ENCODE data around the gene CFAP251. TPM values are rescaled to one million over a fixed set of nuclear protein-coding genes. Genes with fewer than 3 reads are reported as not detected.

The CFAP251 gene
- total and polyA plus RNA-seq, 2 of the 8 experiments (the other 6 are each of a cell fraction or from before 2014, with no cell fraction given) = 1.8 to 2.9 TPM

DNA sequence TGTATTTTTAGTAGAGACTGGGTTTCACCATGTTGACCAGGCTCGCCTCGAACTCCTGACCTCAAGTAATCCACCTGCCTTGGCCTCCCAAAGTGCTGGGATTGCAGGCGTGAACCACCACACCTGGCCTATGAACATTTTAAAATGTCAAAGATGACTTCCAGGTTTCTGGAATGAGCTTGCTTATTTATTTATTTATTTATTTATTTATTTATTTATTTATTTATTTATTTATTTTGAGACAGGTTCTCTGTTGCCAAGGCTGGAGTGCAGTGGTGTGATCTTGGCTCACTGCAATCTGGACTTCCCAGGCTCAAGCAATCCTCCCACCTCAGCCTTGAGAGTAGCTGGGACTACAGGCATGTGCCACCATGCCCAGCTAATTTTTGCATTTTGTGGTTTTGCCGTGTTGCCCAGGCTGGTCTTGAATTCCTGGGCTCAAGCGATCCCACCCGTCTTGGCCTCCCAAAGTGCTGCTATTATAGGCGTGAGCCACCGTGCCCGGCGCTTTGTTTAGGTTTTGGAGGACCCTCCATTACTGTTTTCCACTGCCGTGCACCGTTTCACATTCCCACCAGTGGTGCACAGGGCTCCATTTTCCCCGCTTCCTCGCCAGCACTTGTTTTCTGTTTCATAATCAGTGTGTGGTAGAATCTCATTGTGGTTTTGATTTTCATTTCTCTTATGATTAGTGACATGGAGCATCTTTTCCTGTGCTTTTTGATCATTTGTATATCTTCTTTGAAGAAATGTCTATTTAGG lies 6.4 kb upstream of the CFAP251 start:
- Histone ChIP-seq H2BK15ac (ENCODE audit: low read length) (no peak overlapping the region), H3K4me3 (ENCODE audit: extremely low read depth in 1 of 4, insufficient read depth in 2 of 4, low read depth in 3 of 4, low read length in 4 of 4) (no peak overlapping the region), H3K23me2 (ENCODE audit: low read depth, low read length) (no peaks in the 10 kb centered on the region), H3K27me3 (replicated peaks in 1 of 4; ENCODE audit: control insufficient read depth in 3 of 4, extremely low read depth in 1 of 4, insufficient read depth in 3 of 4, low read length in 3 of 4) (no peaks in the 10 kb centered on the region), H3K56ac (replicated peaks; ENCODE audit: insufficient read length, low read depth, low read length) (no peak overlapping the region), H4K8ac (ENCODE audit: extremely low read depth, insufficient read depth, low read length) (no peak overlapping the region), H3K9me3 (ENCODE audit: insufficient read depth in 2 of 2, low read depth in 1 of 2, low read length in 1 of 2) (no peaks in the 10 kb centered on the region), H3K9ac (replicated peaks in 1 of 4; ENCODE audit: extremely low read depth in 1 of 4, low read depth in 3 of 4, low read length in 3 of 4) (no peak overlapping the region), H2BK12ac (ENCODE audit: low read depth, low read length) (no peak overlapping the region), H2BK20ac (ENCODE audit: low read length) (no peak overlapping the region), H3K79me2 (ENCODE audit: control insufficient read depth in 1 of 2, insufficient read depth in 2 of 2, low read length in 2 of 2) (no peaks in the 10 kb centered on the region), H3K36me3 (ENCODE audit: control insufficient read depth in 2 of 4, insufficient read depth in 4 of 4, low read length in 3 of 4) (peaks cover 0 to 20% (median 0%) of the 10 kb centered on the region in 4 experiments; a peak in 4 of 8 replicates), H3K4me2 (ENCODE audit: insufficient read depth in 1 of 2, low read depth in 2 of 2, low read length in 2 of 2) (no peak overlapping the region), H4K91ac (replicated peaks; ENCODE audit: insufficient read length, low read length) (no peak overlapping the region), H3K14ac (ENCODE audit: insufficient read length) (no peak overlapping the region), H3K18ac (ENCODE audit: extremely low read depth, low read length) (no peak overlapping the region), H2AFZ (ENCODE audit: low read length) (no peak overlapping the region), H3K79me1 (ENCODE audit: low read depth, low read length) (no peaks in the 10 kb centered on the region), H2BK120ac (replicated peaks; ENCODE audit: low read depth, low read length) (no peak overlapping the region), H4K20me1 (replicated peaks in 1 of 2; ENCODE audit: control insufficient read depth in 1 of 2, insufficient read depth in 2 of 2, low read length in 2 of 2) (no peaks in the 10 kb centered on the region), H2AK5ac (ENCODE audit: low read depth, low read length) (no peak overlapping the region), H3K23ac (ENCODE audit: insufficient read length) (no peak overlapping the region), H3K4ac (replicated peaks; ENCODE audit: insufficient read length, low read depth, low read length) (no peak overlapping the region), H4K5ac (ENCODE audit: insufficient read length, low read depth, low read length) (no peak overlapping the region), H3K4me1 (replicated peaks in 1 of 4; ENCODE audit: control insufficient read depth in 3 of 4, insufficient read depth in 4 of 4, low read length in 3 of 4) (peaks cover 0 to 2% (median 0%) of the 10 kb centered on the region in 4 experiments; a peak in 1 of 7 replicates), H2BK5ac (ENCODE audit: low read depth, low read length) (no peak overlapping the region), H3K27ac (ENCODE audit: low read depth, low read length) (no peak overlapping the region)
- no peak for TF ChIP-seq RAD21 (IDR thresholded peaks at IDR 0.05 in 1 of 2, conservative IDR thresholded peaks at IDR 0.05 in 1 of 2; ENCODE audit: low read depth in 2 of 2, low read length in 2 of 2)
- no peak for TF ChIP-seq SP4 (IDR thresholded peaks at IDR 0.05; ENCODE audit: low read length)
- TF ChIP-seq YY1 (IDR thresholded peaks at IDR 0.05; ENCODE audit: low read depth, low read length) = no peak
- TF ChIP-seq POLR2AphosphoS5 (IDR thresholded peaks at IDR 0.05; ENCODE audit: low read depth, low read length) = no peak
- TF ChIP-seq ATF3 (IDR thresholded peaks at IDR 0.05; ENCODE audit: insufficient read depth, low read depth, low read length) = no peak
- TF ChIP-seq CEBPB (IDR thresholded peaks at IDR 0.05; ENCODE audit: low read depth, low read length) = no peak
- no peak for TF ChIP-seq TBP (IDR thresholded peaks at IDR 0.05; ENCODE audit: low read depth, low read length)
- FAIRE-seq (no peak), DNase-seq (ENCODE audit: low read depth in 1 of 2, low spot score in 2 of 2) (no peak)
- 95% methylated on average over 14 of the region's 14 CpGs; no CpG with 5 or more reads in 1 of the 2 experiments for WGBS, 2 experiments (ENCODE audit: extremely low coverage in 1 of 2, insufficient coverage in 1 of 2, insufficient read length in 1 of 2, insufficient replicate concordance in 2 of 2, low coverage in 1 of 2, low lambda C conversion rate in 2 of 2, missing lambda C conversion rate in 1 of 2)
- POLR2A ChIA-PET (ENCODE audit: partially characterized antibody) = no interaction called here
- CTCF ChIA-PET (ENCODE audit: partially characterized antibody) = interaction anchor here (1.1 kb wide), 1 partner anchor 26 kb away, joined by 3 read pairs; no protein-coding TSS in a partner anchor

Data from H1 (cell line).